NT2/D1 (cell line): Measurements from ENCODE around the gene LOXL1.

ENCODE experiments used
- SUZ12 ChIP-seq: IDR thresholded peaks from 2 replicates; pipeline ENCODE4 v1.6.1; 2011; ENCODE audit not compliant: insufficient read length, insufficient read depth; ENCODE audit errors: extremely low read depth
- YY1 ChIP-seq: IDR thresholded peaks from 2 replicates; pipeline ENCODE4 v1.6.1; 2011; ENCODE audit not compliant: insufficient read length, insufficient read depth
- ZNF274 ChIP-seq: IDR thresholded peaks from 2 replicates; pipeline ENCODE4 v1.6.1; 2011; ENCODE audit warnings: mild to moderate bottlenecking, low read depth, low read length

GRCh38 chr15:73889762-73890124, 36.5 kb upstream of the LOXL1 start:
- TF ChIP-seq YY1 = no peak
- TF ChIP-seq SUZ12 = no peak
- TF ChIP-seq ZNF274 = no peak
